H1 (cell line): ENCODE results near the gene CTBP2. TPM values are rescaled to one million over a fixed set of nuclear protein-coding genes. Genes with fewer than 3 reads are reported as not detected.
A peak's percentile ranks its signal among the peaks of the same experiment; 100 is the strongest.

ENCODE experiments used
- CTCF ChIA-PET: fragments of 300-600 bp; sonication (Branson Sonifier 250); formaldehyde crosslinking; loops from one replicate; lab custom pipeline; 2021; ENCODE audit not compliant: partially characterized antibody; lab: Charles Lee
- POLR2A ChIA-PET: fragments of 300-600 bp; sonication (Branson Sonifier 250); formaldehyde crosslinking; loops from one replicate; lab custom pipeline; 2021; ENCODE audit warnings: inconsistent platforms; ENCODE audit not compliant: partially characterized antibody; lab: Charles Lee
- DNase-seq, 2 experiments: peaks; one replicate each; pipeline versions ENCODE4 v3.0.0 to v3.0.0-alpha.2; 2010 to 2022; ENCODE audit warnings: low spot score in 2 of 2, low read depth in 1 of 2, mixed read lengths in 1 of 2
- FAIRE-seq: peaks from 2 replicates; lab custom pipeline; 2011; peaks lifted over from hg19 to GRCh38; lab: Jason Lieb, UNC
- H2AFZ ChIP-seq: 2 replicates; pipeline ENCODE4 v1.8.1; 2012; ENCODE audit warnings: low read length, inconsistent platforms
- H2AK5ac ChIP-seq: 2 replicates; pipeline ENCODE4 v1.6.1; 2013; ENCODE audit warnings: low read depth, low read length
- H2BK120ac ChIP-seq: replicated peaks from 2 replicates; pipeline ENCODE3; 2013; ENCODE audit warnings: low read depth, low read length, inconsistent platforms
- H2BK12ac ChIP-seq: 2 replicates; pipeline ENCODE4 v1.6.1; 2013; ENCODE audit warnings: low read depth, low read length
- H2BK15ac ChIP-seq: 2 replicates; pipeline ENCODE4 v1.6.1; 2013; ENCODE audit warnings: low read length
- H2BK20ac ChIP-seq: 2 replicates; pipeline ENCODE4 v1.6.1; 2013; ENCODE audit warnings: low read length
- H2BK5ac ChIP-seq: 2 replicates; pipeline ENCODE4 v1.6.1; 2013; ENCODE audit warnings: low read depth, low read length
- H3K14ac ChIP-seq: 2 replicates; pipeline ENCODE4 v1.6.1; 2013; ENCODE audit warnings: inconsistent platforms; ENCODE audit not compliant: insufficient read length
- H3K18ac ChIP-seq: 2 replicates; pipeline ENCODE4 v1.6.1; 2013; ENCODE audit warnings: low read length; ENCODE audit errors: extremely low read depth
- H3K23ac ChIP-seq: 2 replicates; pipeline ENCODE4 v1.6.1; 2013; ENCODE audit warnings: inconsistent platforms; ENCODE audit not compliant: insufficient read length
- H3K23me2 ChIP-seq: 2 replicates; pipeline ENCODE4 v1.6.1; 2013; ENCODE audit warnings: low read depth, low read length
- H3K27ac ChIP-seq: 2 replicates; pipeline ENCODE4 v1.6.1; 2011; ENCODE audit warnings: low read depth, low read length, inconsistent platforms
- H3K27me3 ChIP-seq, 4 experiments: replicated peaks in 1 of 4; 1 replicate in 1 of 4; 2 replicates in 3 of 4; pipeline versions ENCODE4 v1.6.1 to v1.8.1; 2011 to 2013; ENCODE audit warnings: low read length in 3 of 4, mild to moderate bottlenecking in 3 of 4, inconsistent platforms in 2 of 4, mixed read lengths in 2 of 4, moderate library complexity in 1 of 4; ENCODE audit not compliant: control insufficient read depth in 3 of 4, insufficient read depth in 3 of 4; ENCODE audit errors: extremely low read depth in 1 of 4
- H3K36me3 ChIP-seq, 4 experiments: 2 replicates each; pipeline versions ENCODE4 v1.6.1 to v1.8.1; 2011 to 2013; ENCODE audit warnings: mild to moderate bottlenecking in 4 of 4, low read length in 3 of 4, moderate library complexity in 2 of 4, control low read depth in 1 of 4, inconsistent platforms in 1 of 4; ENCODE audit not compliant: insufficient read depth in 4 of 4, control insufficient read depth in 2 of 4
- H3K4ac ChIP-seq: replicated peaks from 2 replicates; pipeline ENCODE3; 2013; ENCODE audit warnings: low read length, low read depth, mixed read lengths, inconsistent platforms; ENCODE audit not compliant: insufficient read length
- H3K4me1 ChIP-seq, 4 experiments: replicated peaks in 1 of 4; 1 replicate in 1 of 4; 2 replicates in 3 of 4; pipeline versions ENCODE4 v1.6.1 to v1.8.1; 2011 to 2013; ENCODE audit warnings: low read length in 3 of 4, inconsistent platforms in 2 of 4, mixed read lengths in 1 of 4; ENCODE audit not compliant: insufficient read depth in 4 of 4, control insufficient read depth in 3 of 4
- H3K4me2 ChIP-seq, 2 experiments: 2 replicates each; pipeline versions ENCODE4 v1.6.1 to v1.8.1; 2011 to 2013; ENCODE audit warnings: low read depth in 2 of 2, low read length in 2 of 2, control low read depth in 1 of 2, inconsistent platforms in 1 of 2, mild to moderate bottlenecking in 1 of 2; ENCODE audit not compliant: insufficient read depth in 1 of 2
- H3K4me3 ChIP-seq, 4 experiments: fragments of 200-600, 300-600 bp in 1 of 4; sonication (generic), shearing (Covaris generic), sonication (Bioruptor Twin) in 1 of 4; 2 replicates each; pipeline versions ENCODE4 v1.5.1 to v1.8.1; 2011 to 2016; ENCODE audit warnings: low read length in 4 of 4, low read depth in 3 of 4, control low read depth in 2 of 4, inconsistent platforms in 2 of 4, mild to moderate bottlenecking in 2 of 4, mixed read lengths in 1 of 4, moderate library complexity in 1 of 4; ENCODE audit not compliant: insufficient read depth in 2 of 4; ENCODE audit errors: extremely low read depth in 1 of 4
- H3K56ac ChIP-seq: replicated peaks from 2 replicates; pipeline ENCODE3; 2013; ENCODE audit warnings: low read depth, mild to moderate bottlenecking, mixed read lengths, low read length, inconsistent platforms; ENCODE audit not compliant: insufficient read length
- H3K79me1 ChIP-seq: 2 replicates; pipeline ENCODE4 v1.6.1; 2013; ENCODE audit warnings: low read depth, low read length, control low read depth
- H3K79me2 ChIP-seq, 2 experiments: 2 replicates each; pipeline versions ENCODE4 v1.6.1 to v1.8.1; 2012 to 2013; ENCODE audit warnings: low read length in 2 of 2, mild to moderate bottlenecking in 2 of 2, inconsistent platforms in 1 of 2; ENCODE audit not compliant: insufficient read depth in 2 of 2, control insufficient read depth in 1 of 2
- H3K9ac ChIP-seq, 4 experiments: replicated peaks in 1 of 4; 1 replicate in 1 of 4; 2 replicates in 3 of 4; pipeline versions ENCODE4 v1.6.1 to v1.8.1; 2011 to 2013; ENCODE audit warnings: low read depth in 3 of 4, low read length in 3 of 4, control low read depth in 2 of 4, mild to moderate bottlenecking in 2 of 4, moderate library complexity in 2 of 4, inconsistent platforms in 1 of 4; ENCODE audit errors: extremely low read depth in 1 of 4
- H3K9me3 ChIP-seq, 2 experiments: 2 replicates each; pipeline versions ENCODE4 v1.6.1 to v1.8.1; 2012 to 2013; ENCODE audit warnings: mild to moderate bottlenecking in 2 of 2, moderate library complexity in 2 of 2, control low read depth in 1 of 2, inconsistent platforms in 1 of 2, low read depth in 1 of 2, low read length in 1 of 2, mixed read lengths in 1 of 2; ENCODE audit not compliant: insufficient read depth in 2 of 2
- H4K20me1 ChIP-seq, 2 experiments: replicated peaks in 1 of 2; 2 replicates each; pipeline versions ENCODE3 to v1.8.1; 2011 to 2013; ENCODE audit warnings: inconsistent platforms in 2 of 2, low read length in 2 of 2, mild to moderate bottlenecking in 1 of 2; ENCODE audit not compliant: insufficient read depth in 2 of 2, control insufficient read depth in 1 of 2
- H4K5ac ChIP-seq: 2 replicates; pipeline ENCODE4 v1.6.1; 2013; ENCODE audit warnings: low read length, low read depth, mixed read lengths, inconsistent platforms; ENCODE audit not compliant: insufficient read length
- H4K8ac ChIP-seq: 2 replicates; pipeline ENCODE4 v1.8.0; 2013; ENCODE audit warnings: mild to moderate bottlenecking, moderate library complexity, low read length, inconsistent platforms; ENCODE audit not compliant: insufficient read depth; ENCODE audit errors: extremely low read depth
- H4K91ac ChIP-seq: replicated peaks from 2 replicates; pipeline ENCODE3; 2013; ENCODE audit warnings: low read length, mixed read lengths, inconsistent platforms; ENCODE audit not compliant: insufficient read length
- CREB1 ChIP-seq: IDR thresholded peaks from 2 replicates; pipeline ENCODE4 v1.6.1; 2012; ENCODE audit warnings: inconsistent platforms
- CTBP2 ChIP-seq: IDR thresholded peaks from 2 replicates; pipeline ENCODE4 v1.7.0; 2011; ENCODE audit warnings: borderline replicate concordance, mild to moderate bottlenecking, moderate library complexity, mixed read lengths, low read length; ENCODE audit not compliant: insufficient read depth, insufficient read length
- EGR1 ChIP-seq: IDR thresholded peaks from 2 replicates; pipeline ENCODE4 v1.6.1; 2011; ENCODE audit warnings: low read depth, low read length, borderline replicate concordance
- EP300 ChIP-seq, 2 experiments: IDR thresholded peaks; 1 replicate in 1 of 2; 2 replicates in 1 of 2; pipeline ENCODE4 v1.6.1; 2011 to 2012; ENCODE audit warnings: low read depth in 2 of 2, low read length in 2 of 2, mild to moderate bottlenecking in 2 of 2, borderline replicate concordance in 1 of 2, inconsistent platforms in 1 of 2, moderate library complexity in 1 of 2
- MAX ChIP-seq: IDR thresholded peaks from 2 replicates; pipeline ENCODE4 v1.6.1; 2012; ENCODE audit warnings: inconsistent platforms
- POLR2AphosphoS5 ChIP-seq: IDR thresholded peaks from 2 replicates; pipeline ENCODE4 v1.6.1; 2011; ENCODE audit warnings: low read depth, low read length
- SIN3A ChIP-seq, 2 experiments: IDR thresholded peaks in 1 of 2; conservative IDR thresholded peaks in 1 of 2; 2 replicates each; pipeline ENCODE4 v1.6.1; 2011 to 2012; ENCODE audit warnings: low read length in 2 of 2, improper control_type of control experiment in 1 of 2, low read depth in 1 of 2, mild to moderate bottlenecking in 1 of 2
- SRF ChIP-seq: IDR thresholded peaks from 2 replicates; pipeline ENCODE4 v1.6.1; 2011; ENCODE audit warnings: mild to moderate bottlenecking, low read depth, low read length, moderate library complexity
- TAF1 ChIP-seq: IDR thresholded peaks from 2 replicates; pipeline ENCODE4 v1.6.1; 2011; ENCODE audit warnings: mild to moderate bottlenecking, low read depth, low read length
- TAF7 ChIP-seq: optimal IDR thresholded peaks from 2 replicates; pipeline ENCODE3; 2011; ENCODE audit warnings: low read depth, mild to moderate bottlenecking, inconsistent platforms, low read length, moderate library complexity, borderline replicate concordance
- TBP ChIP-seq: IDR thresholded peaks from 2 replicates; pipeline ENCODE4 v1.6.1; 2011; ENCODE audit warnings: low read depth, low read length, improper control_type of control experiment
- TEAD4 ChIP-seq: IDR thresholded peaks from 2 replicates; pipeline ENCODE4 v1.6.1; 2012; ENCODE audit warnings: low read depth, low read length, inconsistent platforms, mixed read lengths
- YY1 ChIP-seq: IDR thresholded peaks from 2 replicates; pipeline ENCODE4 v1.6.1; 2011; ENCODE audit warnings: low read depth, mild to moderate bottlenecking, low read length
- WGBS, 2 experiments: shearing (Covaris generic) in 1 of 2; methylation state at CpG; one replicate each; pipeline versions ENCODE4 v1.1.6 to v1.1.7; 2013 to 2015; ENCODE audit warnings: low lambda C conversion rate in 2 of 2, mixed read lengths in 2 of 2, inconsistent platforms in 1 of 2, low coverage in 1 of 2, missing lambda C conversion rate in 1 of 2; ENCODE audit not compliant: insufficient replicate concordance in 2 of 2, insufficient coverage in 1 of 2, insufficient read length in 1 of 2; ENCODE audit errors: extremely low coverage in 1 of 2, missing lambda C conversion rate in 1 of 2; 5-methylcytosine and 5-hydroxymethylcytosine counted together
- polyA plus RNA-seq, 7 experiments: library from polyadenylated mRNA; depleted of rRNA in 3 of 7; stranded (reverse) in 5 of 7; unstranded in 2 of 7; fragments of >200 nt in 5 of 7; fragments of 200-250 nt in 2 of 7; gene quantifications; 1 replicate in 5 of 7; 2 replicates in 1 of 7; 4 replicates in 1 of 7; pipeline versions ENCODE4 v1.2.1 to v1.2.3, GENCODE V29; 2011 to 2013; ENCODE audit warnings: missing spikeins in 2 of 7, mixed read lengths in 2 of 7
- total RNA-seq: library from RNA; stranded (reverse); fragmentation: NEBNext Ultra II Directional; extraction: Animal tissue kit (Norgen Biotek cat#: 25700); gene quantifications from 2 replicates; pipeline ENCODE4 v1.2.1, GENCODE V29; 2021

The CTBP2 gene
- total and polyA plus RNA-seq, 2 of the 8 experiments (the other 6 are each of a cell fraction or from before 2014, with no cell fraction given) = 208 to 221 TPM

GRCh38 chr10:125155101-125155500 is 5.3 kb downstream of the CTBP2 start:
- Histone ChIP-seq H3K18ac (peak overlapping the region; percentile 64; the same call in 1 of the 2 replicates), H3K4ac (no peak overlapping the region), H3K27ac (peak overlapping the region; percentile 87), H2BK120ac (no peak overlapping the region), H3K4me2 (peak overlapping the region; percentile 79 to 84), H4K8ac (no peak overlapping the region), H4K91ac (peak overlapping the region; percentile 19), H2BK12ac (peak overlapping the region; percentile 45; the same call in 1 of the 2 replicates), H2BK20ac (no peak overlapping the region), H2BK15ac (no peak overlapping the region), H3K56ac (no peak overlapping the region), H3K9me3 (no peaks in the 10 kb centered on the region), H3K23ac (no peak overlapping the region), H2BK5ac (peak overlapping the region; percentile 84), H2AFZ (no peak overlapping the region), H2AK5ac (no peak overlapping the region; the same call in 1 of the 2 replicates), H3K4me3 (peak overlapping the region; percentile 16 to 87 (median 36); a peak in 7 of 8 replicates), H3K27me3 (no peaks in the 10 kb centered on the region), H3K79me1 (peaks cover 4% of the 10 kb centered on the region), H4K20me1 (peaks cover 6 to 15% of the 10 kb centered on the region in 2 experiments), H3K4me1 (peaks cover 21 to 39% (median 30%) of the 10 kb centered on the region in 4 experiments), H3K36me3 (peaks cover 0 to 19% (median 3%) of the 10 kb centered on the region in 4 experiments; a peak in 5 of 8 replicates), H3K9ac (peak overlapping the region in 3 of 4 experiments; percentile 60 to 78 (median 65); a peak in 6 of 7 replicates), H3K14ac (no peak overlapping the region), H3K79me2 (peaks cover 60 to 95% of the 10 kb centered on the region in 2 experiments), H4K5ac (no peak overlapping the region), H3K23me2 (peaks cover 7% of the 10 kb centered on the region)
- no peak for FAIRE-seq
- ChIA-PET CTCF (interaction anchor here (0.5 to 2.3 kb wide), 6 partner anchors 23 to 367 kb away, joined by 3 to 9 read pairs (median 3); no protein-coding TSS in a partner anchor), POLR2A (interaction anchor here (1.1 to 3.9 kb wide), 6 partner anchors 16 to 107 kb away, joined by 3 to 14 read pairs (median 3); no protein-coding TSS in a partner anchor)
- 10% methylated on average over 8 of the region's 8 CpGs; no CpG with 5 or more reads in 1 of the 2 experiments for WGBS, 2 experiments
- no peak for DNase-seq
- TF ChIP-seq TAF7 (peak; percentile 21), TEAD4 (peak; percentile 62), SRF (no peak), TAF1 (peak; percentile 76), POLR2AphosphoS5 (peak; percentile 78), TBP (peak; percentile 60; the same call in 1 of the 2 replicates), CREB1 (no peak), EGR1 (no peak), MAX (no peak), SIN3A (conservative IDR thresholded peaks at IDR 0.05 in 1 of 2, IDR thresholded peaks at IDR 0.05 in 1 of 2; ENCODE audit: low read depth in 1 of 2, low read length in 2 of 2) (peak in 1 of 2 experiments; percentile 66; a peak in 1 of 4 replicates), YY1 (peak; percentile 51; the same call in 1 of the 2 replicates), EP300 (IDR thresholded peaks at IDR 0.05; ENCODE audit: borderline replicate concordance in 1 of 2, low read depth in 2 of 2, low read length in 2 of 2) (0 out of 3 replicates have a peak, but pooled peaks of 1 of the 2 experiments have one; percentile 8), CTBP2 (no peak)
